ENCODE results near the gene CGB2. TPM values are rescaled to one million over a fixed set of nuclear protein-coding genes. Genes with fewer than 3 reads are reported as not detected.

Gene CGB2
- total and polyA plus RNA-seq, 4 donors = 0.58 TPM; not detected in 3

DNA sequence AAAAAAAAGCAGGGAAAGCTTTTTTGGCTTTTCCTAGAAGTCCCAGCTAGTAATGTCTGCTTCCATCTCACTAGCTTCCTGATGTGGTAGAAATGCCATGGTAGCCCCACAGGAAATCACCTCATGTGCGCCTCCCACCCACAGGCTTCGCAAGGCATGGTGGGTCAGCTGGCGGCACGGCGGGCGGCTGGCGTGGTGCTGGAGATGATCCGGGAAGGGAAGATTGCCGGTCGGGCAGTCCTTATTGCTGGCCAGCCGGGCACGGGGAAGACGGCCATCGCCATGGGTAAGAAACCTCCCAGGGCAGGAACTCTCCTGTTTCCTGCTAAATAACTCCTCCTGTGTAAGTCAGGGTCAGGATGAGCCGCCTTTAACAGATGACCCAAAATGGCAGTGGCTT, 27.6 kb upstream of the CGB2 start:
- Histone ChIP-seq H3K27ac (ENCODE audit: low read depth in 1 of 2, low read length in 1 of 2) (no peak overlapping the region), H3K4me3 (no peak overlapping the region), H3K4me1 (ENCODE audit: control insufficient read depth in 5 of 5, insufficient read depth in 5 of 5, low read length in 5 of 5) (no peaks in the 10 kb centered on the region), H3K9me3 (ENCODE audit: control insufficient read depth in 4 of 4, insufficient read depth in 3 of 4, low read length in 3 of 4) (no peaks in the 10 kb centered on the region), H3K9ac (ENCODE audit: insufficient read depth in 1 of 2, low read length in 2 of 2) (no peak overlapping the region), H3K27me3 (ENCODE audit: control insufficient read depth in 3 of 3, insufficient read depth in 3 of 3, low read length in 2 of 3) (no peaks in the 10 kb centered on the region), H3K36me3 (ENCODE audit: control insufficient read depth in 4 of 4, insufficient read depth in 4 of 4, low read length in 4 of 4) (peaks cover 12 to 38% (median 16%) of the 10 kb centered on the region in 4 donors)
- 98% methylated on average over 15 of the region's 15 CpGs for WGBS, 2 donors
- ATAC-seq (ENCODE audit: insufficient read depth, low FRiP score) (no peak), DNase-seq (no peak)
- TF ChIP-seq, protein P1, sequence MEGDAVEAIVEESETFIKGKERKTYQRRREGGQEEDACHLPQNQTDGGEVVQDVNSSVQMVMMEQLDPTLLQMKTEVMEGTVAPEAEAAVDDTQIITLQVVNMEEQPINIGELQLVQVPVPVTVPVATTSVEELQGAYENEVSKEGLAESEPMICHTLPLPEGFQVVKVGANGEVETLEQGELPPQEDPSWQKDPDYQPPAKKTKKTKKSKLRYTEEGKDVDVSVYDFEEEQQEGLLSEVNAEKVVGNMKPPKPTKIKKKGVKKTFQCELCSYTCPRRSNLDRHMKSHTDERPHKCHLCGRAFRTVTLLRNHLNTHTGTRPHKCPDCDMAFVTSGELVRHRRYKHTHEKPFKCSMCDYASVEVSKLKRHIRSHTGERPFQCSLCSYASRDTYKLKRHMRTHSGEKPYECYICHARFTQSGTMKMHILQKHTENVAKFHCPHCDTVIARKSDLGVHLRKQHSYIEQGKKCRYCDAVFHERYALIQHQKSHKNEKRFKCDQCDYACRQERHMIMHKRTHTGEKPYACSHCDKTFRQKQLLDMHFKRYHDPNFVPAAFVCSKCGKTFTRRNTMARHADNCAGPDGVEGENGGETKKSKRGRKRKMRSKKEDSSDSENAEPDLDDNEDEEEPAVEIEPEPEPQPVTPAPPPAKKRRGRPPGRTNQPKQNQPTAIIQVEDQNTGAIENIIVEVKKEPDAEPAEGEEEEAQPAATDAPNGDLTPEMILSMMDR (IDR thresholded peaks at IDR 0.05; ENCODE audit: control extremely low read depth, extremely low read depth) = no peak

DNA sequence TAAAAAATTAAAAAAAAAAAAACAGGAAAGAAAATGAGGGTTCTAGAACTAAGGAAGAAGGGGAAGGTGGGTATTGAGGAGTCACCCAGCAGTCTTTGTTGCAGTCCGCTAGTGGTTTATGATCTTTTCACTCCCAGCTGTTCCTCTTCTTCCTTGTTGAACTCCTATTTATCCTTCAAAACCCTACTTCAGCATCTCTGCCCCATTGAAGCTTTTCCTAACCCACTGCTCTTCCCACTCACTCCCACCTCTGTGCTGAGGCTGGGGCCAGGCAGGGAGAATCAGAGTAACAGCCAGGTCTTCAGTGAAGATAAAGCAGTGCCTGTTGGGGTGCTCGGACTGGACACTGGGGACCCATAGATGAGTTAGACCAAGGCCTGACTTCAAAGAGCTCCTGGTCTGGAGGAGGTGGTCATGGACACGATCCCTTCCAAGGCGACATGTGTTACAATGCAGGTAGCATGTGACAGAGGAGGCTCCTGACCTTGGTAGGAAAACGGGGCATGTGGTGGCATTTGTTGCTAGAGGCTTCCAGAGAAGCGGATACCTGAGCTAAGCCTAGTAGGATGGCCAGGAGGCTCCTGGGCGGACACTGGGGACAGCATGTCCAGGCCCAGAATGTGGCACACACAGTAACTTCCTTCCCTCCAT, 26.6 kb upstream of the CGB2 start:
- H3K27me3 ChIP-seq (ENCODE audit: control insufficient read depth in 3 of 3, insufficient read depth in 3 of 3, low read length in 2 of 3) = no peaks in the 10 kb centered on the region
- TF ChIP-seq, protein P1 (IDR thresholded peaks at IDR 0.05; ENCODE audit: control extremely low read depth, extremely low read depth) = no peak
- no peaks in the 10 kb centered on the region for H3K9me3 ChIP-seq (ENCODE audit: control insufficient read depth in 4 of 4, insufficient read depth in 3 of 4, low read length in 3 of 4)
- 95 to 99% methylated on average over 7 of the region's 7 CpGs for WGBS, 2 donors
- no peaks in the 10 kb centered on the region for H3K4me1 ChIP-seq (ENCODE audit: control insufficient read depth in 5 of 5, insufficient read depth in 5 of 5, low read length in 5 of 5)
- peaks cover 12 to 43% (median 22%) of the 10 kb centered on the region in 4 donors for H3K36me3 ChIP-seq (ENCODE audit: control insufficient read depth in 4 of 4, insufficient read depth in 4 of 4, low read length in 4 of 4)
- ATAC-seq (ENCODE audit: insufficient read depth, low FRiP score) (no peak), DNase-seq (no peak)
- H3K4me3 ChIP-seq = no peak overlapping the region
- H3K27ac ChIP-seq (ENCODE audit: low read depth in 1 of 2, low read length in 1 of 2) = no peak overlapping the region
- no peak overlapping the region for H3K9ac ChIP-seq (ENCODE audit: insufficient read depth in 1 of 2, low read length in 2 of 2)

DNA sequence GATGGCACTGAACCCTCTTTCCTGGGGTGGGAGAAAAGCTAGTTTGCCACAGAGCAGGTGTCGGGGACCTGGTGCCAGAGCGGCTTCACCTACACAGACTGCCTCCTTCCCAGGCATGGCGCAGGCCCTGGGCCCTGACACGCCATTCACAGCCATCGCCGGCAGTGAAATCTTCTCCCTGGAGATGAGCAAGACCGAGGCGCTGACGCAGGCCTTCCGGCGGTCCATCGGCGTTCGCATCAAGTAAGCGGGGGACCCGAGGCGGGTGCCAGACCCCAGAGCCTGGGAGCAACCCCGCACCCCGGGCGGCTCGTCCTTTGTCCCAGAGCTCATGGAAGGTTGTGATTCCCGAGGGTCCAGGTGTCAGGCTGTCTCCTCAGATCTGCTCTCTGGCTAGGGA, 24.8 kb upstream of the CGB2 start:
- Histone ChIP-seq H3K36me3 (ENCODE audit: control insufficient read depth in 4 of 4, insufficient read depth in 4 of 4, low read length in 4 of 4) (peaks cover 12 to 61% (median 24%) of the 10 kb centered on the region in 4 donors), H3K9me3 (ENCODE audit: control insufficient read depth in 4 of 4, insufficient read depth in 3 of 4, low read length in 3 of 4) (no peaks in the 10 kb centered on the region), H3K27me3 (ENCODE audit: control insufficient read depth in 3 of 3, insufficient read depth in 3 of 3, low read length in 2 of 3) (no peaks in the 10 kb centered on the region), H3K27ac (ENCODE audit: low read depth in 1 of 2, low read length in 1 of 2) (no peak overlapping the region), H3K4me3 (no peak overlapping the region), H3K4me1 (ENCODE audit: control insufficient read depth in 5 of 5, insufficient read depth in 5 of 5, low read length in 5 of 5) (no peaks in the 10 kb centered on the region), H3K9ac (ENCODE audit: insufficient read depth in 1 of 2, low read length in 2 of 2) (no peak overlapping the region)
- WGBS, 2 donors = 98 to 99% methylated on average over 22 of the region's 22 CpGs
- DNase-seq (no peak), ATAC-seq (ENCODE audit: insufficient read depth, low FRiP score) (no peak)
- TF ChIP-seq, protein P1 (IDR thresholded peaks at IDR 0.05; ENCODE audit: control extremely low read depth, extremely low read depth) = no peak

DNA sequence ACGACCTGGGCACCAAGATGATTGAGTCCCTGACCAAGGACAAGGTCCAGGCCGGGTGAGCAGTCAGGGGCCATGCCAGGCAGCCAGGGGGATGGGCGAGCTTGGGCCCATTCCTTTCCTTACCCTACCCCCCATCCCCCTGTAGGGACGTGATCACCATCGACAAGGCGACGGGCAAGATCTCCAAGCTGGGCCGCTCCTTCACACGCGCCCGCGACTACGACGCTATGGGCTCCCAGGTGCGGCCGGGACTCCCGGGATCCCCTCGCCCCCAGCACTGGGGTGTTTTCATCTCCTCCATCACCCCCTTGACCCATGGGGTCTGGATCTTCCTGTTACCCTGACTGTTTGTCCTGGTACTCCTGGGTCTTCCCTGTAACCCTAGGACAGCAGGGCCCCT, 21.9 kb upstream of the CGB2 start:
- TF ChIP-seq, protein P1 (IDR thresholded peaks at IDR 0.05; ENCODE audit: control extremely low read depth, extremely low read depth) = no peak
- no peaks in the 10 kb centered on the region for H3K27me3 ChIP-seq (ENCODE audit: control insufficient read depth in 3 of 3, insufficient read depth in 3 of 3, low read length in 2 of 3)
- H3K9me3 ChIP-seq (ENCODE audit: control insufficient read depth in 4 of 4, insufficient read depth in 3 of 4, low read length in 3 of 4) = no peaks in the 10 kb centered on the region
- peaks cover 13 to 70% (median 21%) of the 10 kb centered on the region in 4 donors for H3K36me3 ChIP-seq (ENCODE audit: control insufficient read depth in 4 of 4, insufficient read depth in 4 of 4, low read length in 4 of 4)
- H3K27ac ChIP-seq (ENCODE audit: low read depth in 1 of 2, low read length in 1 of 2) = no peak overlapping the region
- ATAC-seq (ENCODE audit: insufficient read depth, low FRiP score) (no peak), DNase-seq (no peak)
- no peak overlapping the region for H3K4me3 ChIP-seq
- H3K9ac ChIP-seq (ENCODE audit: insufficient read depth in 1 of 2, low read length in 2 of 2) = no peak overlapping the region
- H3K4me1 ChIP-seq (ENCODE audit: control insufficient read depth in 5 of 5, insufficient read depth in 5 of 5, low read length in 5 of 5) = no peaks in the 10 kb centered on the region
- 96 to 97% methylated on average over 18 of the region's 18 CpGs for WGBS, 2 donors

Data from lung (tissue), 12 donors.